K562 (cell line): ENCODE results near the gene SPATA25.

Experiments
- CHD2 ChIP-seq: IDR thresholded peaks from 2 replicates; pipeline ENCODE4 v1.6.1; 2011; ENCODE audit warnings: low read depth, low read length
- CLOCK ChIP-seq: fragments of 250-450 bp; sonication (Bioruptor Pico); IDR thresholded peaks from 2 replicates; pipeline ENCODE4 v1.4.0; 2020; ENCODE audit warnings: mild to moderate bottlenecking, moderate library complexity, borderline replicate concordance
- CTCF ChIP-seq, 3 experiments: IDR thresholded peaks in 2 of 3; conservative IDR thresholded peaks in 1 of 3; 2 replicates each; pipeline ENCODE4 v1.5.1; 2011 to 2012; ENCODE audit warnings: low read length in 3 of 3, mild to moderate bottlenecking in 3 of 3, control low read depth in 2 of 3, improper control_type of control experiment in 1 of 3, inconsistent platforms in 1 of 3, low read depth in 1 of 3, mixed read lengths in 1 of 3, moderate library complexity in 1 of 3; ENCODE audit not compliant: insufficient read depth in 2 of 3
- RFX5 ChIP-seq: IDR thresholded peaks from 2 replicates; pipeline ENCODE4 v1.6.1; 2011; ENCODE audit warnings: low read depth, mild to moderate bottlenecking, improper control_type of control experiment, low read length
- SREBF2 ChIP-seq: sonication (generic); formaldehyde crosslinking; IDR thresholded peaks from 2 replicates; pipeline ENCODE4 v1.4.0; 2020; ENCODE audit warnings: mild to moderate bottlenecking, missing genetic modification reagents
- ZBTB7A ChIP-seq: IDR thresholded peaks from 2 replicates; pipeline ENCODE4 v1.6.1; 2011; ENCODE audit warnings: low read depth, mild to moderate bottlenecking, low read length, moderate library complexity, borderline replicate concordance; ENCODE audit not compliant: control insufficient read depth
- ZNF77 ChIP-seq: fragments of 250-450 bp; sonication (Bioruptor Pico); IDR thresholded peaks from 2 replicates; pipeline ENCODE4 v1.5.0; 2020

GRCh38 chr20:45910670-45911485, 23.5 kb upstream of the SPATA25 start:
- TF ChIP-seq ZBTB7A = 0 out of 2 replicates have a peak, but pooled peaks have one; percentile 23
- TF ChIP-seq CHD2 = peak; percentile 94
- no peak for TF ChIP-seq RFX5
- no peak for TF ChIP-seq CTCF (IDR thresholded peaks at IDR 0.05 in 2 of 3, conservative IDR thresholded peaks at IDR 0.05 in 1 of 3; ENCODE audit: insufficient read depth in 2 of 3, low read depth in 1 of 3, low read length in 3 of 3)
- no peak for TF ChIP-seq ZNF77 (CRISPR knock-in tag)
- 0 out of 2 replicates have a peak, but pooled peaks have one; percentile 46 for TF ChIP-seq SREBF2 (CRISPR knock-in tag)
- TF ChIP-seq CLOCK (CRISPR knock-in tag) = no peak
